H1 (cell line): Measurements from ENCODE around the gene TBC1D7. TPM values are rescaled to one million over a fixed set of nuclear protein-coding genes. Genes with fewer than 3 reads are reported as not detected.

Source experiments
- CTCF ChIA-PET: fragments of 300-600 bp; sonication (Branson Sonifier 250); formaldehyde crosslinking; loops from one replicate; lab custom pipeline; 2021; ENCODE audit not compliant: partially characterized antibody; lab: Charles Lee
- POLR2A ChIA-PET: fragments of 300-600 bp; sonication (Branson Sonifier 250); formaldehyde crosslinking; loops from one replicate; lab custom pipeline; 2021; ENCODE audit warnings: inconsistent platforms; ENCODE audit not compliant: partially characterized antibody; lab: Charles Lee
- DNase-seq, 2 experiments: peaks; one replicate each; pipeline versions ENCODE4 v3.0.0 to v3.0.0-alpha.2; 2010 to 2022; ENCODE audit warnings: low spot score in 2 of 2, low read depth in 1 of 2, mixed read lengths in 1 of 2
- FAIRE-seq: peaks from 2 replicates; lab custom pipeline; 2011; peaks lifted over from hg19 to GRCh38; lab: Jason Lieb, UNC
- H2AFZ ChIP-seq: 2 replicates; pipeline ENCODE4 v1.8.1; 2012; ENCODE audit warnings: low read length, inconsistent platforms
- H2AK5ac ChIP-seq: 2 replicates; pipeline ENCODE4 v1.6.1; 2013; ENCODE audit warnings: low read depth, low read length
- H2BK120ac ChIP-seq: replicated peaks from 2 replicates; pipeline ENCODE3; 2013; ENCODE audit warnings: low read depth, low read length, inconsistent platforms
- H2BK12ac ChIP-seq: 2 replicates; pipeline ENCODE4 v1.6.1; 2013; ENCODE audit warnings: low read depth, low read length
- H2BK15ac ChIP-seq: 2 replicates; pipeline ENCODE4 v1.6.1; 2013; ENCODE audit warnings: low read length
- H2BK20ac ChIP-seq: 2 replicates; pipeline ENCODE4 v1.6.1; 2013; ENCODE audit warnings: low read length
- H2BK5ac ChIP-seq: 2 replicates; pipeline ENCODE4 v1.6.1; 2013; ENCODE audit warnings: low read depth, low read length
- H3K14ac ChIP-seq: 2 replicates; pipeline ENCODE4 v1.6.1; 2013; ENCODE audit warnings: inconsistent platforms; ENCODE audit not compliant: insufficient read length
- H3K18ac ChIP-seq: 2 replicates; pipeline ENCODE4 v1.6.1; 2013; ENCODE audit warnings: low read length; ENCODE audit errors: extremely low read depth
- H3K23ac ChIP-seq: 2 replicates; pipeline ENCODE4 v1.6.1; 2013; ENCODE audit warnings: inconsistent platforms; ENCODE audit not compliant: insufficient read length
- H3K23me2 ChIP-seq: 2 replicates; pipeline ENCODE4 v1.6.1; 2013; ENCODE audit warnings: low read depth, low read length
- H3K27ac ChIP-seq: 2 replicates; pipeline ENCODE4 v1.6.1; 2011; ENCODE audit warnings: low read depth, low read length, inconsistent platforms
- H3K27me3 ChIP-seq, 4 experiments: replicated peaks in 1 of 4; 1 replicate in 1 of 4; 2 replicates in 3 of 4; pipeline versions ENCODE4 v1.6.1 to v1.8.1; 2011 to 2013; ENCODE audit warnings: low read length in 3 of 4, mild to moderate bottlenecking in 3 of 4, inconsistent platforms in 2 of 4, mixed read lengths in 2 of 4, moderate library complexity in 1 of 4; ENCODE audit not compliant: control insufficient read depth in 3 of 4, insufficient read depth in 3 of 4; ENCODE audit errors: extremely low read depth in 1 of 4
- H3K36me3 ChIP-seq, 4 experiments: 2 replicates each; pipeline versions ENCODE4 v1.6.1 to v1.8.1; 2011 to 2013; ENCODE audit warnings: mild to moderate bottlenecking in 4 of 4, low read length in 3 of 4, moderate library complexity in 2 of 4, control low read depth in 1 of 4, inconsistent platforms in 1 of 4; ENCODE audit not compliant: insufficient read depth in 4 of 4, control insufficient read depth in 2 of 4
- H3K4ac ChIP-seq: replicated peaks from 2 replicates; pipeline ENCODE3; 2013; ENCODE audit warnings: low read length, low read depth, mixed read lengths, inconsistent platforms; ENCODE audit not compliant: insufficient read length
- H3K4me1 ChIP-seq, 4 experiments: replicated peaks in 1 of 4; 1 replicate in 1 of 4; 2 replicates in 3 of 4; pipeline versions ENCODE4 v1.6.1 to v1.8.1; 2011 to 2013; ENCODE audit warnings: low read length in 3 of 4, inconsistent platforms in 2 of 4, mixed read lengths in 1 of 4; ENCODE audit not compliant: insufficient read depth in 4 of 4, control insufficient read depth in 3 of 4
- H3K4me2 ChIP-seq, 2 experiments: 2 replicates each; pipeline versions ENCODE4 v1.6.1 to v1.8.1; 2011 to 2013; ENCODE audit warnings: low read depth in 2 of 2, low read length in 2 of 2, control low read depth in 1 of 2, inconsistent platforms in 1 of 2, mild to moderate bottlenecking in 1 of 2; ENCODE audit not compliant: insufficient read depth in 1 of 2
- H3K4me3 ChIP-seq, 4 experiments: fragments of 200-600, 300-600 bp in 1 of 4; sonication (generic), shearing (Covaris generic), sonication (Bioruptor Twin) in 1 of 4; 2 replicates each; pipeline versions ENCODE4 v1.5.1 to v1.8.1; 2011 to 2016; ENCODE audit warnings: low read length in 4 of 4, low read depth in 3 of 4, control low read depth in 2 of 4, inconsistent platforms in 2 of 4, mild to moderate bottlenecking in 2 of 4, mixed read lengths in 1 of 4, moderate library complexity in 1 of 4; ENCODE audit not compliant: insufficient read depth in 2 of 4; ENCODE audit errors: extremely low read depth in 1 of 4
- H3K56ac ChIP-seq: replicated peaks from 2 replicates; pipeline ENCODE3; 2013; ENCODE audit warnings: low read depth, mild to moderate bottlenecking, mixed read lengths, low read length, inconsistent platforms; ENCODE audit not compliant: insufficient read length
- H3K79me1 ChIP-seq: 2 replicates; pipeline ENCODE4 v1.6.1; 2013; ENCODE audit warnings: low read depth, low read length, control low read depth
- H3K79me2 ChIP-seq, 2 experiments: 2 replicates each; pipeline versions ENCODE4 v1.6.1 to v1.8.1; 2012 to 2013; ENCODE audit warnings: low read length in 2 of 2, mild to moderate bottlenecking in 2 of 2, inconsistent platforms in 1 of 2; ENCODE audit not compliant: insufficient read depth in 2 of 2, control insufficient read depth in 1 of 2
- H3K9ac ChIP-seq, 4 experiments: replicated peaks in 1 of 4; 1 replicate in 1 of 4; 2 replicates in 3 of 4; pipeline versions ENCODE4 v1.6.1 to v1.8.1; 2011 to 2013; ENCODE audit warnings: low read depth in 3 of 4, low read length in 3 of 4, control low read depth in 2 of 4, mild to moderate bottlenecking in 2 of 4, moderate library complexity in 2 of 4, inconsistent platforms in 1 of 4; ENCODE audit errors: extremely low read depth in 1 of 4
- H3K9me3 ChIP-seq, 2 experiments: 2 replicates each; pipeline versions ENCODE4 v1.6.1 to v1.8.1; 2012 to 2013; ENCODE audit warnings: mild to moderate bottlenecking in 2 of 2, moderate library complexity in 2 of 2, control low read depth in 1 of 2, inconsistent platforms in 1 of 2, low read depth in 1 of 2, low read length in 1 of 2, mixed read lengths in 1 of 2; ENCODE audit not compliant: insufficient read depth in 2 of 2
- H4K20me1 ChIP-seq, 2 experiments: replicated peaks in 1 of 2; 2 replicates each; pipeline versions ENCODE3 to v1.8.1; 2011 to 2013; ENCODE audit warnings: inconsistent platforms in 2 of 2, low read length in 2 of 2, mild to moderate bottlenecking in 1 of 2; ENCODE audit not compliant: insufficient read depth in 2 of 2, control insufficient read depth in 1 of 2
- H4K5ac ChIP-seq: 2 replicates; pipeline ENCODE4 v1.6.1; 2013; ENCODE audit warnings: low read length, low read depth, mixed read lengths, inconsistent platforms; ENCODE audit not compliant: insufficient read length
- H4K8ac ChIP-seq: 2 replicates; pipeline ENCODE4 v1.8.0; 2013; ENCODE audit warnings: mild to moderate bottlenecking, moderate library complexity, low read length, inconsistent platforms; ENCODE audit not compliant: insufficient read depth; ENCODE audit errors: extremely low read depth
- H4K91ac ChIP-seq: replicated peaks from 2 replicates; pipeline ENCODE3; 2013; ENCODE audit warnings: low read length, mixed read lengths, inconsistent platforms; ENCODE audit not compliant: insufficient read length
- ATF2 ChIP-seq: IDR thresholded peaks from 2 replicates; pipeline ENCODE4 v1.6.1; 2012; ENCODE audit warnings: low read length, inconsistent platforms
- CBX8 ChIP-seq: fragments of 300-800, 300-1000 bp; sonication (generic); IDR thresholded peaks from 2 replicates; pipeline ENCODE4 v1.7.1; 2016; ENCODE audit warnings: low read depth, low read length, borderline replicate concordance
- CHD2 ChIP-seq: IDR thresholded peaks from 2 replicates; pipeline ENCODE4 v1.6.1; 2012; ENCODE audit warnings: low read length, improper control_type of control experiment
- CTBP2 ChIP-seq: IDR thresholded peaks from 2 replicates; pipeline ENCODE4 v1.7.0; 2011; ENCODE audit warnings: borderline replicate concordance, mild to moderate bottlenecking, moderate library complexity, mixed read lengths, low read length; ENCODE audit not compliant: insufficient read depth, insufficient read length
- JUND ChIP-seq: IDR thresholded peaks from 2 replicates; pipeline ENCODE4 v1.6.1; 2011; ENCODE audit warnings: mild to moderate bottlenecking, improper control_type of control experiment, low read length
- NANOG ChIP-seq: IDR thresholded peaks from 2 replicates; pipeline ENCODE4 v1.6.1; 2011; ENCODE audit warnings: low read length, low read depth, mild to moderate bottlenecking, inconsistent platforms; ENCODE audit not compliant: insufficient read depth, poor library complexity, severe bottlenecking
- RXRA ChIP-seq: IDR thresholded peaks from 2 replicates; pipeline ENCODE4 v1.6.1; 2011; ENCODE audit warnings: low read depth, mild to moderate bottlenecking, low read length, moderate library complexity; ENCODE audit not compliant: insufficient read depth
- SIN3A ChIP-seq, 2 experiments: IDR thresholded peaks in 1 of 2; conservative IDR thresholded peaks in 1 of 2; 2 replicates each; pipeline ENCODE4 v1.6.1; 2011 to 2012; ENCODE audit warnings: low read length in 2 of 2, improper control_type of control experiment in 1 of 2, low read depth in 1 of 2, mild to moderate bottlenecking in 1 of 2
- SIX5 ChIP-seq: IDR thresholded peaks from 2 replicates; pipeline ENCODE4 v1.6.1; 2011; ENCODE audit warnings: mild to moderate bottlenecking, low read depth, low read length
- TCF12 ChIP-seq: IDR thresholded peaks from 2 replicates; pipeline ENCODE4 v1.6.1; 2011; ENCODE audit warnings: low read depth, mild to moderate bottlenecking, low read length
- TEAD4 ChIP-seq: IDR thresholded peaks from 2 replicates; pipeline ENCODE4 v1.6.1; 2012; ENCODE audit warnings: low read depth, low read length, inconsistent platforms, mixed read lengths
- WGBS, 2 experiments: shearing (Covaris generic) in 1 of 2; methylation state at CpG; one replicate each; pipeline versions ENCODE4 v1.1.6 to v1.1.7; 2013 to 2015; ENCODE audit warnings: low lambda C conversion rate in 2 of 2, mixed read lengths in 2 of 2, inconsistent platforms in 1 of 2, low coverage in 1 of 2, missing lambda C conversion rate in 1 of 2; ENCODE audit not compliant: insufficient replicate concordance in 2 of 2, insufficient coverage in 1 of 2, insufficient read length in 1 of 2; ENCODE audit errors: extremely low coverage in 1 of 2, missing lambda C conversion rate in 1 of 2; 5-methylcytosine and 5-hydroxymethylcytosine counted together
- polyA plus RNA-seq, 7 experiments: library from polyadenylated mRNA; depleted of rRNA in 3 of 7; stranded (reverse) in 5 of 7; unstranded in 2 of 7; fragments of >200 nt in 5 of 7; fragments of 200-250 nt in 2 of 7; gene quantifications; 1 replicate in 5 of 7; 2 replicates in 1 of 7; 4 replicates in 1 of 7; pipeline versions ENCODE4 v1.2.1 to v1.2.3, GENCODE V29; 2011 to 2013; ENCODE audit warnings: missing spikeins in 2 of 7, mixed read lengths in 2 of 7
- total RNA-seq: library from RNA; stranded (reverse); fragmentation: NEBNext Ultra II Directional; extraction: Animal tissue kit (Norgen Biotek cat#: 25700); gene quantifications from 2 replicates; pipeline ENCODE4 v1.2.1, GENCODE V29; 2021

The TBC1D7 gene
- total and polyA plus RNA-seq, 2 of the 8 experiments (the other 6 are each of a cell fraction or from before 2014, with no cell fraction given) = 46.1 to 55.2 TPM

- Histone ChIP-seq H3K27me3 (no peaks in the 10 kb centered on the region), H3K9me3 (no peaks in the 10 kb centered on the region), H2BK12ac (no peak overlapping the region), H2BK15ac (no peak overlapping the region), H3K14ac (no peak overlapping the region), H2AK5ac (no peak overlapping the region), H3K56ac (no peak overlapping the region), H2BK120ac (no peak overlapping the region), H3K27ac (no peak overlapping the region), H3K4me1 (no peaks in the 10 kb centered on the region), H3K9ac (no peak overlapping the region), H3K4ac (no peak overlapping the region), H2BK5ac (no peak overlapping the region), H4K91ac (no peak overlapping the region), H3K18ac (no peak overlapping the region), H3K79me1 (0 out of 2 replicates have a peak, but pooled peaks cover 3% of the 10 kb centered on the region), H3K4me3 (no peak overlapping the region), H4K8ac (0 out of 2 replicates have a peak overlapping the region, but pooled peaks have one; percentile 8), H3K79me2 (no peaks in the 10 kb centered on the region), H3K23ac (no peak overlapping the region), H2BK20ac (no peak overlapping the region), H4K20me1 (peaks cover 4 to 10% of the 10 kb centered on the region in 2 experiments), H2AFZ (no peak overlapping the region), H3K4me2 (no peak overlapping the region), H3K36me3 (peaks cover 13 to 60% (median 46%) of the 10 kb centered on the region in 4 experiments; a peak in 7 of 8 replicates), H4K5ac (no peak overlapping the region), H3K23me2 (no peaks in the 10 kb centered on the region)
- POLR2A ChIA-PET = interaction anchor here (1.0 to 2.1 kb wide), 5 partner anchors 8 to 29 kb away, joined by 3 to 6 read pairs (median 3); partner anchors contain the start of gene TBC1D7
- FAIRE-seq = no peak
- WGBS, 2 experiments = 87% methylated on average over 7 of the region's 7 CpGs; no CpG with 5 or more reads in 1 of the 2 experiments
- TF ChIP-seq SIX5 (no peak), RXRA (no peak), CHD2 (no peak), CBX8 (no peak), TCF12 (no peak), JUND (no peak), ATF2 (no peak), TEAD4 (no peak), CTBP2 (no peak), NANOG (no peak), SIN3A (conservative IDR thresholded peaks at IDR 0.05 in 1 of 2, IDR thresholded peaks at IDR 0.05 in 1 of 2; ENCODE audit: low read depth in 1 of 2, low read length in 2 of 2) (no peak)
- peak in 1 of 2 experiments; percentile 16 for DNase-seq
- CTCF ChIA-PET = interaction anchor here (0.6 to 2.6 kb wide), 6 partner anchors 10 to 391 kb away, joined by 3 to 7 read pairs (median 3); no protein-coding TSS in a partner anchor
Observed at GRCh38 chr6:13302291-13302690, 26.0 kb downstream of the TBC1D7 start.
